Muscle layer of colon (tissue), 2 donors: ENCODE measurements around the gene RASGRF1.
"Not testable (repeated sequence)": the region's sequence is repeated elsewhere in the genome, so short reads cannot be mapped to it uniquely, and the experiment has no call there.

Experiments
- H3K27ac ChIP-seq: one replicate; pipeline ENCODE4 v1.7.0; 2013; ENCODE audit warnings: low read depth, mild to moderate bottlenecking, low read length, moderate library complexity
- H3K27me3 ChIP-seq, 2 donors: one replicate each; pipeline ENCODE4 v1.7.0; 2013; ENCODE audit warnings: low read length in 2 of 2, mild to moderate bottlenecking in 2 of 2; ENCODE audit not compliant: insufficient read depth in 2 of 2, control insufficient read depth in 1 of 2
- H3K36me3 ChIP-seq: one replicate; pipeline ENCODE4 v1.7.0; 2013; ENCODE audit warnings: mild to moderate bottlenecking, low read length; ENCODE audit not compliant: insufficient read depth
- H3K4me1 ChIP-seq: one replicate; pipeline ENCODE4 v1.7.0; 2013; ENCODE audit warnings: mild to moderate bottlenecking, low read length; ENCODE audit not compliant: insufficient read depth
- H3K4me3 ChIP-seq, 2 donors: one replicate each; pipeline ENCODE4 v1.7.0; 2013; ENCODE audit warnings: low read length in 2 of 2, low read depth in 1 of 2, mild to moderate bottlenecking in 1 of 2, moderate library complexity in 1 of 2
- H3K9ac ChIP-seq: one replicate; pipeline ENCODE4 v1.7.0; 2013; ENCODE audit warnings: low read length
- H3K9me3 ChIP-seq: one replicate; pipeline ENCODE4 v1.7.0; 2013; ENCODE audit warnings: mild to moderate bottlenecking, low read length
- donor health status: abdominal sarcoma.
- donor health status: Adenocarcinoma of cecum.

The RASGRF1 gene

DNA sequence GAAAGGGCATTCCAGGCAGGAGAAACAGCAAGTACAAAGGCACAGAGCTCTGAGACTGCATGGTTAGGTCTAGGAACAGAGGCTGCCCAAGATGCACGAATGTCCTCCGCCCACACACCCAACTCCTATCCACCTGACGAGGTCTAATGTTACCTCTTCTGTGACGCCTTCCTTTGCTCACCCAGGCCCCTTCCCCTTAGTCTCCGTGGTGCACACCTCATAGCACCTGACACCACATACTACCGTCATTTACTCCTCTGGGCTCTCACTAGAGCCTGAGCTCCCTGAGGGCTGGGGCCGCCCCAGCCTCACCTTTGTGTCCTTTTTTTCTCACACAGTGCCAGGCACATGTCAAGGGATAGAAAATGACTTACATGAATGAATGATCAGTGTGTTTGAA is 31.0 kb upstream of the RASGRF1 start:
- H3K27ac ChIP-seq = no peak overlapping the region
- H3K4me3 ChIP-seq = no peak overlapping the region
- no peak overlapping the region for H3K9ac ChIP-seq
- H3K36me3 ChIP-seq = no peaks in the 10 kb centered on the region
- no peaks in the 10 kb centered on the region for H3K4me1 ChIP-seq
- no peaks in the 10 kb centered on the region for H3K27me3 ChIP-seq
- H3K9me3 ChIP-seq = no peaks in the 10 kb centered on the region

DNA sequence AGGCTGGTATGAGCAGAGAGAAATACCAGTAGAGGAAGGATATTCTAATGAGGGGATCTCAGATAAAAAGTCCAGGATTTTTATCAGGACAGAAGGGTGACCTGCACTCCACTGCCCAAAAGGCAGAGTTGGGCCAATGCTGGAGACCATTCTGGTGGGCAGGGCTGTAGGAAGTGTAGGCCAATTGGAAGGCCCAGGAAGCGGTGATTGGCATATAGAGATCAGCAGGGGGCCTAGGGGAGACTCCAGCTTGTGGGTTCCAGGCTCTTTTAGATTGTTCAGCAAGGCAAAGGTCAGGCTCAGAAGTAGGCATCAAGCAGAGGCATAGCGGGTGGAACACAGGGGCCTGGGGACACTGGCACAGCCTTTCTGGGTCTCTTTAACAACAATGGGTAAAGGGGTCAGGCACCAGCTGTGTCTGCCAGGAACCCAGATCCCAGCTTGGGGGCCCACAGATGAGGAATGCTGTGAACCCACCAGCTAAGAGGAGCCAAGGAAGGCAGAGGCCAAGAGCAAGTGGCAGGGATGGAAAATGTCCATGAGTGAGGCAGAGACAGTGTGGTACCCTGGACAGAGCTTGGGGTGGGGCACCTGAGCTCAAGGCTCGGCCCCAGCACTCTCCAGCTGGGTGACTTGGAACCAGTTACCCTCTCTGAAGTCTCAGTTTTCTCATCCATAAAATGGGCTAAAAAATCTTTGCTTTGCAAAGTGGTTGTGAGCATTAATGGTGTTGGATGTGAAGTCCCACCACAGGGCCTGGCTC is 27.0 kb upstream of the RASGRF1 start:
- Histone ChIP-seq H3K36me3 (no peaks in the 10 kb centered on the region), H3K27ac (no peak overlapping the region), H3K4me1 (no peaks in the 10 kb centered on the region), H3K4me3 (no peak overlapping the region), H3K9me3 (no peaks in the 10 kb centered on the region), H3K9ac (no peak overlapping the region), H3K27me3 (no peaks in the 10 kb centered on the region)

DNA sequence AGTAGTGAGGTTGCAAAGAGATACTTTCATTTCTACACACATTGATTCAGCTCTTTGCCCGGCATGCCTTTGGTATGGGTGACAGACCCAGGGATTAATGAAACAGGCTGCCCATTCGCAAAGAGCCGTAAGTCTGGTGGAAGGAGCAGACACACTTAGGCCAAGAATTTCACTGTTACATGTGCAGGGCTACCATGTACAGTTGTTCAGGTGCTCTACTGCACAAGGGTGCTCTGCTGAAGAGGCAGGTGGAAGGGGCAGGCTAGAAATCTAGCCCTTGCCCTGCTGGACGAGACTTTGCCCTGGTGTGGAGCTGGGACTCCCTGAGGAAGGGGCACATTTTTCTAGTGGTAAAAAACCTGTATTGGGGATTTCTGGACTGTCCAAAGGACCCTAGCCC is 26.2 kb upstream of the RASGRF1 start:
- H3K9ac ChIP-seq = no peak overlapping the region
- no peaks in the 10 kb centered on the region for H3K4me1 ChIP-seq
- H3K36me3 ChIP-seq = no peaks in the 10 kb centered on the region
- no peaks in the 10 kb centered on the region for H3K9me3 ChIP-seq
- no peak overlapping the region for H3K27ac ChIP-seq
- H3K4me3 ChIP-seq = no peak overlapping the region
- no peaks in the 10 kb centered on the region for H3K27me3 ChIP-seq

DNA sequence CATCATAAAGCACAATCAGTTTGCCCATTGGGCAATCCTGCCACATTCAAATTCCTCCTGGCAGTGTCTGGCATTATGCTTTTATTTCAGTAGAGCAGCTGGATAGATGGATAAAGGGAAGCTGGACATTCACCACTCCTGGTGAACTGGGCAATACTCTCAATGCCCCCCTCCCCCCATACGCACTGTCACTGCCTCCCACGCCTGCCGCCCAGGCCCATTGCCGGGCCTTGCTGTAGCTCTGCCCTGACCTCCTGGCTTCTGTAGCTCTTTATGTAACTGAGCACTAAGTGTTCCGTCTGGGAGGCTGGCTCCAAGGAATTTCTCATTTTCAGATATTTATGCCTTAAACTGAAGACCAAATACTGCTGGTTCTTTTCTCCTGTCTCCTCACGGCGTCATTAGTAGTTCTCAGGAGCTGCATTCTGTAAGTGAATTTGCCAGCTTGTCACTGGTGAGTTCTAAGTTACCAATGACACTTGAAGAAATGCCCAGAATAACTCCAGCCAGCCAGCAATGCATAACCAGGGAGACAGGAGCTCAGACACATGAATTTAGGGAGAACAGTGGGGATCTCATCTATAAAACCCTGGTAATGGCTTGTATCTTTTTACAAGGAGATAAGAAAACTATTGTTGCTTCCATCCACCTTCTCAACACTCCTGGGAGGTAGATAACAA is 25.5 kb upstream of the RASGRF1 start:
- Histone ChIP-seq H3K27me3 (no peaks in the 10 kb centered on the region), H3K4me1 (no peaks in the 10 kb centered on the region), H3K36me3 (no peaks in the 10 kb centered on the region), H3K9me3 (no peaks in the 10 kb centered on the region), H3K27ac (no peak overlapping the region), H3K9ac (no peak overlapping the region), H3K4me3 (no peak overlapping the region)

DNA sequence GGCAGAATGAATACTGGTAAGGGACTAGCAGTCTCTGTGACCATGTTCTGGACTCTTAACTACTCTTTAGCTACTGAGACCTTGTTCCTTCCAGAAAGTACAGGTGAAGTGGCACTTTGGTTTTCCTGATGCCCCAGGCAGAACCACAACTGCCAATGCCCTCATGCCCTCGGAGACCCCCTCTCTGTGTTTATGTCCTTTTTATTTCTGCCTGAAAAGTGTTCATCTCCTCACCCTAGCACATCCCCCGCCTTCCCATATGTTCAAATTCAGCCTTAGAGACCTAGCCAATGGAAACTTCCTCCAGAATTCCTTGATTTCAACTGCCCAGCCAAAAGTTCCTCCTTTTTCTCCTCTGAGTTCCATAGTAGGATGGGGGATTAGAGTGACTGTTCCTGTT is 23.3 kb upstream of the RASGRF1 start:
- no peak overlapping the region for H3K9ac ChIP-seq
- H3K27ac ChIP-seq = no peak overlapping the region
- no peaks in the 10 kb centered on the region for H3K27me3 ChIP-seq
- H3K4me3 ChIP-seq = no peak overlapping the region
- no peaks in the 10 kb centered on the region for H3K4me1 ChIP-seq
- no peaks in the 10 kb centered on the region for H3K36me3 ChIP-seq
- no peaks in the 10 kb centered on the region for H3K9me3 ChIP-seq

DNA sequence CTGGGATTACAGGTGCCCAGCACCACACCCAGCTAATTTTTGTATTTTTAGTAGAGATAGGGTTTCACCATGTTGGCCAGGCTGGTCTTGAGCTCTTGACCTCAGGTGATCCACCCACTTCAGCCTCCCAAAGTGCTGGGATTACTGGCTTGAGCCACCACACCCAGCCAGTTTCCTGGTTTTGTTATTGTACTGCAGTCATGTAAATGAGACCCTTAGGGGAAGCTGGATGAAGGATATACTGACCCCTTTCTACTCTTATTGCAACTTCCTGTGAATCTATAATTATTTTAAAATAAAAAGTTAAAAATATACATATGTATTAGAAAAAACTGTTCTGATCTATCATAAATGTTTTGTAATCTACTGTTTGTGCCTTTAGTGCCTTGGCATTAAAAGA is 20.8 kb upstream of the RASGRF1 start:
- H3K4me3 ChIP-seq, H3K27ac ChIP-seq, H3K9me3 ChIP-seq, H3K4me1 ChIP-seq, H3K9ac ChIP-seq, H3K27me3 ChIP-seq, H3K36me3 ChIP-seq: not testable (repeated sequence)

DNA sequence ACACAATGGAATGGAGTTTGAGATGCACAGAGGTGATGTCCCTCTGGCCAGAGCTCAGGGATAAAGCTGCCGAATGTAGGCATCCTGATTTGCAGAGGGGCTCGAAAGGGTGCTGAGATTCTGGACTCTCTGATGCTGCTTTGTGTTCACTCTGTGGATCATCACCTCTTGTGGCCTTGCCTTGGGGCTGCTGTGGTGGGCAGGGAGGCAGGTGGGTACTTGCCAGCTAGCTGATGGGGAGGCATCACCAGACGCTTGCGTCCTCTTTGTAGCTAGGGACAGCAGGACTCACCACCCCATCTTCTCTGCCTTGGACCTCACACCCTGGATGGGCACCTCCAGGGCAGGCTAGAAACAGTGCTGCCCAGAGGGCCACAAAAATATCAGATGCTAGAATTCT is 14.6 kb upstream of the RASGRF1 start:
- Histone ChIP-seq H3K9me3 (no peaks in the 10 kb centered on the region), H3K4me3 (no peak overlapping the region), H3K36me3 (no peaks in the 10 kb centered on the region), H3K27me3 (peaks cover 11 to 20% of the 10 kb centered on the region in 2 donors), H3K9ac (no peak overlapping the region), H3K27ac (no peak overlapping the region), H3K4me1 (no peaks in the 10 kb centered on the region)

DNA sequence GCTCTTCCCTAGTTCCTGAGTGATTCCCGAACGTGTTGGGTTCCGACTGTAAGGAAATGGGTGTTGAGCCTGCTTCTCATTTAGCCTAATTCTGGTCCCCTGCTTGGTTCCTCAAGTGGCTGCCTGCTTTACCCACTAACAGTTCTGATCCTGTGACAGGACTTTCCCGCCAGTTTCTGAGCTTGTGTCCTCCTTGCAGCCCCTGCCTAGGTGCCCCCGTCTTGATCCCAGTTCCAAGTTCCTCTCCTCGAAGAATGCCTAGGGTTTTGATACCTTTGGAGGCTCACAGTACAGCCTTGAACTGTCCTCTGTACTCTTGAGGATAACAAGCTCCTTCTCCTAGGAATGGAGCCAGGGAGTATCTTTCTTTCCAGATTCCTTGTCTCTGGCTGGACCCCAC is 12.0 kb upstream of the RASGRF1 start:
- Histone ChIP-seq H3K9me3 (no peaks in the 10 kb centered on the region), H3K36me3 (no peaks in the 10 kb centered on the region), H3K4me3 (no peak overlapping the region), H3K9ac (no peak overlapping the region), H3K27ac (no peak overlapping the region), H3K27me3 (peaks cover 11 to 24% of the 10 kb centered on the region in 2 donors), H3K4me1 (no peaks in the 10 kb centered on the region)

DNA sequence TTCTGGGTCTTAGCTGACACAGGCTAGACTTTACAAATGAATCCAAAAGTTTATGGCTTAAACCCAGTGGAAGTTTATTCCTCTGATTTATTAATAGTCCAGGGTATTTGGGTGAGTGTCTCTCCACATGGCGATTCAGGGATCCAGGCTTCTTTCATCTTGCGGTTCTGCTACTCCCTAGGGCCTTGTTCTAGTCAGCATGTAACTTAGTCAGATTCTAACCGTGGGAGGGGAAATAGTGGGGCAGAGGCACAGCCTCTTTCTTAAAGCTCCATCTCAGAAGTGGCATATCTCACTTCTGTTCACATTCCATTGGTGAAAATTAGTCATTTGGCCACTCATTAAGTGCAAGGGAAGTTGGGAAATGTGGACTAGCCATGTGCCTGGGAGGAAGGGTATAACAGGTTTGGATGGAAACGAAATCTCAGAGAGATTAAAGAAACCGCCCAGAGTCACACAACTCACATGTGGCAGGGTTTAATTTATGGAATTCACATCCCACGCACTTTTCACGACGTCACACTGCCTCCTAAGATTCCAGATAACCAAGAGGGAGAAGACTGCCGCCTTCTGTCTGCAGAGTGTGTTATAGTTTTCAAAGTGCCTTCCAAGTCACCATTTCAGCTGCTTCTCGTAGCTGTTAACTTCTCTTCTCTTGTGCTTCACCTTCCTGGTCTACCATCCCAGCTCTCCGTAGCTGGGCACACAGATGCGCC is 11.4 kb upstream of the RASGRF1 start:
- H3K27me3 ChIP-seq = peaks cover 11 to 22% of the 10 kb centered on the region in 2 donors
- H3K9ac ChIP-seq = no peak overlapping the region
- no peaks in the 10 kb centered on the region for H3K9me3 ChIP-seq
- no peaks in the 10 kb centered on the region for H3K4me1 ChIP-seq
- no peak overlapping the region for H3K27ac ChIP-seq
- H3K36me3 ChIP-seq = no peaks in the 10 kb centered on the region
- H3K4me3 ChIP-seq = no peak overlapping the region

DNA sequence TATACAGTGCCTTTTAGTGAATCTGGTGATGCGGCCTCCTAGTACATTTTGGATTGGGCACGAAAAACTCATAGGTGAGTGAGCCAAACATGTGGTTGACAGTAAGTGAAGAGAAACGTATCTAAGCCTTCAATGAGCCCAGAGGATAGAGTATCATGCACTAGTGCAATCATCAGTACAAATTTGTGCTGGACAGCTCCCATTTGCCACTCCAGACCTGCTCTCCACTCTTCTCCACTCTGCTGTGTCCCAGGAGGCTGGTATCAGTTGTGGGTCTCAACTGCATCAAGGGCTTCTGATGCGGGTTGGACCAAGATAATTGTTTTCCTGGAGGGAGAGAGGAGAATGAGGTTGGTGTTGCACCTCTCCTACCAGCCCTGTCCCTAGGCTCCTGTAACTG is 9.1 kb upstream of the RASGRF1 start:
- H3K36me3 ChIP-seq = no peaks in the 10 kb centered on the region
- H3K27me3 ChIP-seq = peaks cover 0 to 19% of the 10 kb centered on the region in 2 donors

DNA sequence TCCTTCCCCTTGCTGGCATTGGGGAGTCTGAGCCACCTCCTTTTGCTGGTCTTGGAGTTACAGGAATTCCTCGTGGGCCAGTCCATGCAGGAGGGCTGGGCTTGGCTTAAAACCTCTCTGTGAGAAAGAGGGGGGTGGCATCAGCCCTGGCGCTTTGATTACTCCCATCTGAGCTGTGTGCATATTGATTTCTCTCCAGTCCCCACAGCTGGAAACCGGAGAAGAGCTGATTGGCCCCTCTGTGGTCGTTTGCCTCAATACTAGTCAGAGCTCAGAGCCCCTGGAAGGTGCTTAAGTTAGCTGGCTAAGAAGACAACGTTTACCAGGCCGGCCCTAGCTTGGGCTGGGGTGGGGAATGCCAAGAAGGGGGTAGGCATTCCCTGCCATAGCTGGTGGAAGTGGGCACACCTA is 4.0 kb upstream of the RASGRF1 start:
- no peak overlapping the region for H3K4me3 ChIP-seq
- peaks cover 19 to 39% of the 10 kb centered on the region in 2 donors for H3K27me3 ChIP-seq
- H3K9ac ChIP-seq = no peak overlapping the region
- H3K4me1 ChIP-seq = no peaks in the 10 kb centered on the region
- no peaks in the 10 kb centered on the region for H3K36me3 ChIP-seq
- no peaks in the 10 kb centered on the region for H3K9me3 ChIP-seq
- no peak overlapping the region for H3K27ac ChIP-seq

More for the DNA sequence above, 9.1 kb upstream of the RASGRF1 start:
- Histone ChIP-seq H3K27ac (no peak overlapping the region), H3K4me1 (no peaks in the 10 kb centered on the region), H3K9ac (no peak overlapping the region), H3K9me3 (no peaks in the 10 kb centered on the region), H3K4me3 (no peak overlapping the region)
